Spleen (tissue), 11 donors: ENCODE measurements around the gene TMEM132D. TPM values are rescaled to one million over a fixed set of nuclear protein-coding genes. Genes with fewer than 3 reads are reported as not detected.

ENCODE experiments used
- DNase-seq: peaks from one replicate; pipeline ENCODE4 v3.0.0-alpha.2; 2020
- H3K27ac ChIP-seq, 8 donors: fragments of 200-600 bp; sonication (generic) in 7 of 8; 1 replicate in 4 of 8; 2 replicates in 4 of 8; pipeline versions ENCODE4 v1.5.0 to v1.8.0; 2016 to 2021; ENCODE audit warnings: inconsistent platforms in 4 of 8, mild to moderate bottlenecking in 4 of 8, moderate library complexity in 1 of 8
- H3K27me3 ChIP-seq, 7 donors: fragments of 200-600 bp; sonication (generic) in 6 of 7; replicated peaks in 1 of 7; 1 replicate in 4 of 7; 2 replicates in 3 of 7; pipeline versions ENCODE4 v1.5.0 to v1.8.0; 2016 to 2021; ENCODE audit warnings: inconsistent platforms in 3 of 7, mild to moderate bottlenecking in 1 of 7
- H3K36me3 ChIP-seq, 6 donors: fragments of 200-600 bp; sonication (generic) in 5 of 6; 1 replicate in 4 of 6; 2 replicates in 2 of 6; pipeline versions ENCODE4 v1.5.0 to v1.8.0; 2016 to 2021; ENCODE audit warnings: inconsistent platforms in 2 of 6
- H3K4me1 ChIP-seq, 6 donors: fragments of 200-600 bp; sonication (generic) in 5 of 6; 1 replicate in 3 of 6; 2 replicates in 3 of 6; pipeline versions ENCODE4 v1.5.0 to v1.8.0; 2016 to 2021; ENCODE audit warnings: inconsistent platforms in 3 of 6
- H3K4me3 ChIP-seq, 8 donors: fragments of 200-600 bp; sonication (generic) in 7 of 8; 1 replicate in 4 of 8; 2 replicates in 4 of 8; pipeline versions ENCODE4 v1.5.0 to v1.8.0; 2016 to 2021; ENCODE audit warnings: inconsistent platforms in 4 of 8, mild to moderate bottlenecking in 4 of 8, moderate library complexity in 2 of 8
- H3K9me3 ChIP-seq, 8 donors: fragments of 200-600 bp; sonication (generic) in 7 of 8; 1 replicate in 4 of 8; 2 replicates in 4 of 8; pipeline versions ENCODE4 v1.5.0 to v1.8.0; 2016 to 2021; ENCODE audit warnings: inconsistent platforms in 4 of 8
- CTCF ChIP-seq, 11 experiments: fragments of 200-600 bp in 7 of 11; fragments of 450-650 bp in 4 of 11; sonication (generic) in 4 of 11; IDR thresholded peaks in 8 of 11; conservative IDR thresholded peaks in 3 of 11; 1 replicate in 7 of 11; 2 replicates in 4 of 11; pipeline versions ENCODE4 v1.4.0 to v1.8.0; 2016 to 2021; ENCODE audit warnings: antibody characterized with exemption in 11 of 11, inconsistent platforms in 4 of 11, mild to moderate bottlenecking in 1 of 11
- POLR2A ChIP-seq, 3 donors: fragments of 450-650 bp; IDR thresholded peaks; one replicate each; pipeline ENCODE4 v1.5.1; 2017; ENCODE audit warnings: antibody characterized with exemption in 3 of 3, mild to moderate bottlenecking in 1 of 3
- POLR2AphosphoS5 ChIP-seq, 3 donors: sonication (generic); formaldehyde crosslinking; IDR thresholded peaks; one replicate each; pipeline ENCODE4 v1.5.1; 2017; ENCODE audit warnings: antibody characterized with exemption in 3 of 3
- WGBS, 5 donors: extraction: QIAGEN DNeasy Blood & Tissue Kit in 3 of 5; methylation state at CpG; one replicate each; pipeline versions ENCODE4 v1.1.5 to v1.1.7; 2013 to 2018; 5-methylcytosine and 5-hydroxymethylcytosine counted together
- intact Hi-C: fragments of 100-400 bp; cut with DNase I; formaldehyde crosslinking; loops from one replicate; pipeline ENCODE4 v1.15.0; 2023; ENCODE audit warnings: low total_unique reads
- polyA plus RNA-seq, 3 donors: library from polyadenylated mRNA; stranded (reverse); fragments of 200-250 nt; gene quantifications; one replicate each; pipeline ENCODE4 v1.2.1, GENCODE V29; 2013
- total RNA-seq, 7 donors: library from RNA; depleted of rRNA in 3 of 7; stranded (reverse); fragments of >200 nt in 3 of 7; fragmentation: NEBNext Ultra II Directional in 4 of 7; extraction: Animal tissue kit (Norgen Biotek cat#: 25700) in 4 of 7; gene quantifications; one replicate each; pipeline versions ENCODE4 v1.1.0 to v1.2.1, GENCODE V29; 2016 to 2021
- donor health status: healthy with polysubstance abuse.
- donor health status: DM: no; HTN: no; CAD: no; lungs with moderate emphysema.
- donor health status: DM: no; HTN: no; CAD: no.
- donor health status: Bipolar disorder and iron deficiency.
- donor health status: healthy.
- donor health status: DM: no; HTN: no; CAD: no.
- donor health status: DM: yes; HTN: yes; CAD: no.

TMEM132D gene
- total and polyA plus RNA-seq, 10 donors, result 0.03 TPM; not detected in 9

GRCh38 chr12:129246630-129247029, 657.2 kb downstream of the TMEM132D start:
- WGBS, 5 donors, result 75 to 90% (median 86%) methylated on average over 2 of the region's 2 CpGs
- Histone ChIP-seq H3K36me3 (no peaks in the 10 kb centered on the region), H3K27ac (no peak overlapping the region), H3K27me3 (no peaks in the 10 kb centered on the region), H3K4me3 (no peak overlapping the region), H3K4me1 (no peaks in the 10 kb centered on the region), H3K9me3 (peaks cover 0 to 20% (median 0%) of the 10 kb centered on the region in 8 donors)
- TF ChIP-seq POLR2A (IDR thresholded peaks at IDR 0.05) (no peak), CTCF (IDR thresholded peaks at IDR 0.05 in 8 of 11, conservative IDR thresholded peaks at IDR 0.05 in 3 of 11) (no peak), POLR2AphosphoS5 (IDR thresholded peaks at IDR 0.05) (no peak)
- DNase-seq, result no peak
- intact Hi-C loops, result no loop called here

GRCh38 chr12:129245769-129246168, 658.1 kb downstream of the TMEM132D start:
- WGBS, 5 donors, result 79 to 89% (median 81%) methylated on average over 9 of the region's 9 CpGs
- H3K27ac ChIP-seq, result no peak overlapping the region
- no peaks in the 10 kb centered on the region for H3K36me3 ChIP-seq
- H3K27me3 ChIP-seq, result no peaks in the 10 kb centered on the region
- no peak for DNase-seq
- peaks cover 0 to 15% (median 0%) of the 10 kb centered on the region in 8 donors for H3K9me3 ChIP-seq
- no peaks in the 10 kb centered on the region for H3K4me1 ChIP-seq
- TF ChIP-seq POLR2AphosphoS5 (IDR thresholded peaks at IDR 0.05) (no peak), CTCF (IDR thresholded peaks at IDR 0.05 in 8 of 11, conservative IDR thresholded peaks at IDR 0.05 in 3 of 11) (no peak), POLR2A (IDR thresholded peaks at IDR 0.05) (no peak)
- no peak overlapping the region for H3K4me3 ChIP-seq
- intact Hi-C loops, result no loop called here

- no peaks in the 10 kb centered on the region for H3K36me3 ChIP-seq
- intact Hi-C loops, result no loop called here
- DNase-seq, result no peak
- H3K27me3 ChIP-seq, result no peaks in the 10 kb centered on the region
- H3K4me3 ChIP-seq, result no peak overlapping the region
- WGBS, 5 donors, result 37 to 77% (median 64%) methylated on average over 1 of the region's 1 CpG
- H3K4me1 ChIP-seq, result no peaks in the 10 kb centered on the region
- H3K9me3 ChIP-seq, result peaks cover 0 to 32% (median 0%) of the 10 kb centered on the region in 8 donors
- H3K27ac ChIP-seq, result no peak overlapping the region
- TF ChIP-seq POLR2A (IDR thresholded peaks at IDR 0.05) (no peak), CTCF (IDR thresholded peaks at IDR 0.05 in 8 of 11, conservative IDR thresholded peaks at IDR 0.05 in 3 of 11) (no peak), POLR2AphosphoS5 (IDR thresholded peaks at IDR 0.05) (no peak)
These were observed 662.0 kb downstream of the TMEM132D start for GRCh38 chr12:129241852-129242251.

GRCh38 chr12:129237881-129238280, 665.9 kb downstream of the TMEM132D start:
- 70 to 84% (median 78%) methylated on average over 5 of the region's 5 CpGs for WGBS, 5 donors
- Histone ChIP-seq H3K9me3 (peaks cover 0 to 26% (median 0%) of the 10 kb centered on the region in 8 donors), H3K4me1 (no peaks in the 10 kb centered on the region), H3K27ac (no peak overlapping the region), H3K36me3 (no peaks in the 10 kb centered on the region), H3K4me3 (no peak overlapping the region), H3K27me3 (no peaks in the 10 kb centered on the region)
- TF ChIP-seq POLR2AphosphoS5 (IDR thresholded peaks at IDR 0.05), result no peak
- no peak for TF ChIP-seq CTCF (IDR thresholded peaks at IDR 0.05 in 8 of 11, conservative IDR thresholded peaks at IDR 0.05 in 3 of 11)
- TF ChIP-seq POLR2A (IDR thresholded peaks at IDR 0.05), result no peak
- intact Hi-C loops, result no loop called here
- DNase-seq, result no peak
